HG03060 (cell line): ENCODE measurements around the gene CDH13.

Source experiments
- ATAC-seq: cut with Tn5 transposase; IDR thresholded peaks from one replicate; pipeline ENCODE4 v1.9.1; 2021; ENCODE audit warnings: low read depth, moderate number of reproducible peaks; ENCODE audit not compliant: unreplicated experiment

The CDH13 gene

GRCh38 chr16:83355570-83356218 is 728.9 kb downstream of the CDH13 start:
- ATAC-seq = no peak

- ATAC-seq = no peak
Observed at GRCh38 chr16:83356266-83356665, 729.5 kb downstream of the CDH13 start.

- no peak for ATAC-seq
Observed at GRCh38 chr16:83356986-83357385, 730.2 kb downstream of the CDH13 start.

GRCh38 chr16:83363521-83363920 is 736.8 kb downstream of the CDH13 start:
- no peak for ATAC-seq

GRCh38 chr16:83365166-83365565 is 738.4 kb downstream of the CDH13 start:
- ATAC-seq = no peak

- ATAC-seq = no peak
Observed at GRCh38 chr16:83366228-83366627, 739.5 kb downstream of the CDH13 start.

- ATAC-seq = no peak
Observed at GRCh38 chr16:83374979-83375378, 748.2 kb downstream of the CDH13 start.

GRCh38 chr16:83389751-83390150 is 763.0 kb downstream of the CDH13 start:
- no peak for ATAC-seq

- ATAC-seq = no peak
Observed at GRCh38 chr16:83390759-83391158, 764.0 kb downstream of the CDH13 start.

- no peak for ATAC-seq
Observed at GRCh38 chr16:83392743-83393142, 766.0 kb downstream of the CDH13 start.

GRCh38 chr16:83393196-83393981 is 766.6 kb downstream of the CDH13 start:
- ATAC-seq = no peak

GRCh38 chr16:83397601-83398291 is 771.0 kb downstream of the CDH13 start:
- no peak for ATAC-seq

GRCh38 chr16:83400234-83400633 is 773.5 kb downstream of the CDH13 start:
- no peak for ATAC-seq

GRCh38 chr16:83402160-83402814 is 775.5 kb downstream of the CDH13 start:
- ATAC-seq = no peak

- ATAC-seq = no peak
Observed at GRCh38 chr16:83402967-83403366, 776.2 kb downstream of the CDH13 start.

- ATAC-seq = no peak
Observed at GRCh38 chr16:83403761-83404160, 777.0 kb downstream of the CDH13 start.

- ATAC-seq = no peak
Observed at GRCh38 chr16:83404261-83404660, 777.5 kb downstream of the CDH13 start.

GRCh38 chr16:83407928-83408327 is 781.2 kb downstream of the CDH13 start:
- ATAC-seq = no peak

GRCh38 chr16:83409347-83409746 is 782.6 kb downstream of the CDH13 start:
- no peak for ATAC-seq

GRCh38 chr16:83418565-83418964 is 791.8 kb downstream of the CDH13 start:
- ATAC-seq = no peak

- no peak for ATAC-seq
Observed at GRCh38 chr16:83420206-83420760, 793.5 kb downstream of the CDH13 start.
